HCT116 (cell line): ENCODE results near the gene ZNF524. TPM values are rescaled to one million over a fixed set of nuclear protein-coding genes. Genes with fewer than 3 reads are reported as not detected.
A peak's percentile ranks its signal among the peaks of the same experiment; 100 is the strongest.

Experiments used
- ATAC-seq: fragments of 200-7000 bp; cut with Tn5 transposase; 2 replicates; pipeline ENCODE4 v1.9.1; 2020; ENCODE audit warnings: mild to moderate bottlenecking, moderate library complexity
- BruUV-seq: library from RNA; stranded (reverse); fragments of 400-500 nt; replicated peaks from 2 replicates; lab custom pipeline; 2021; lab: Mats Ljungman, UMichigan
- CTCF ChIA-PET: fragments of 300-600 bp; sonication (Branson Sonifier 250); formaldehyde crosslinking; loops from one replicate; lab custom pipeline; 2021; ENCODE audit warnings: antibody characterized with exemption; lab: Charles Lee
- POLR2A ChIA-PET: fragments of 300-600, 350-600 bp; sonication (Branson Sonifier 250); formaldehyde crosslinking; loops from one replicate; lab custom pipeline; 2021; ENCODE audit warnings: antibody characterized with exemption; lab: Charles Lee
- RAD21 ChIA-PET, 2 experiments: fragments of 300-600 bp; sonication (Branson Sonifier 250); formaldehyde crosslinking; loops; one replicate each; lab custom pipeline; 2023; ENCODE audit warnings: low total read pairs in 2 of 2; ENCODE audit not compliant: uncharacterized antibody in 2 of 2, unreplicated experiment in 2 of 2, low non-redundant PET in 1 of 2; lab: Charles Lee
- DNase-seq: peaks from one replicate; pipeline ENCODE4 v3.0.0-alpha.2; 2010; ENCODE audit warnings: low read depth, low spot score
- H2AFZ ChIP-seq: fragments of 200-600 bp; shearing (Covaris generic), sonication (generic); 2 replicates; pipeline ENCODE4 v1.6.1; 2017; ENCODE audit warnings: low read depth, mixed run types, mixed read lengths, antibody characterized with exemption, low read length; ENCODE audit not compliant: poor library complexity, severe bottlenecking
- H3K27ac ChIP-seq: 2 replicates; pipeline ENCODE4 v1.5.1; 2012; ENCODE audit warnings: low read depth, low read length
- H3K27me3 ChIP-seq: fragments of 200-600 bp; sonication (generic); 2 replicates; pipeline ENCODE4 v1.6.1; 2016; ENCODE audit warnings: mixed run types, low read length, mixed read lengths; ENCODE audit not compliant: insufficient read depth
- H3K36me3 ChIP-seq, 2 experiments: fragments of 200-500 bp in 1 of 2; fragments of 200-600 bp in 1 of 2; sonication (Bioruptor generic) in 1 of 2; sonication (generic) in 1 of 2; 2 replicates each; pipeline versions ENCODE4 v1.5.1 to v1.6.1; 2014 to 2016; ENCODE audit warnings: low read length in 2 of 2, inconsistent platforms in 1 of 2, mixed read lengths in 1 of 2, mixed run types in 1 of 2; ENCODE audit not compliant: insufficient read depth in 2 of 2, control insufficient read depth in 1 of 2
- H3K4me1 ChIP-seq, 2 experiments: fragments of 200-600 bp in 1 of 2; sonication (generic) in 1 of 2; 2 replicates each; pipeline versions ENCODE4 v1.5.1 to v1.6.1; 2012 to 2017; ENCODE audit warnings: low read length in 2 of 2, inconsistent platforms in 1 of 2, mild to moderate bottlenecking in 1 of 2, mixed read lengths in 1 of 2, mixed run types in 1 of 2, moderate library complexity in 1 of 2; ENCODE audit not compliant: insufficient read depth in 2 of 2, control insufficient read depth in 1 of 2
- H3K4me2 ChIP-seq: fragments of 200-600 bp; sonication (generic); 2 replicates; pipeline ENCODE4 v1.6.1; 2017; ENCODE audit warnings: mixed run types, low read length, mixed read lengths
- H3K4me3 ChIP-seq, 2 experiments: fragments of 200-600 bp in 1 of 2; sonication (generic) in 1 of 2; replicated peaks in 1 of 2; 2 replicates each; pipeline ENCODE4 v1.5.1; 2011 to 2016; ENCODE audit warnings: low read length in 2 of 2, control low read depth in 1 of 2, low read depth in 1 of 2, mild to moderate bottlenecking in 1 of 2, mixed read lengths in 1 of 2, mixed run types in 1 of 2
- H3K79me2 ChIP-seq: fragments of 200-600 bp; sonication (generic); 2 replicates; pipeline ENCODE4 v1.6.1; 2017; ENCODE audit warnings: mild to moderate bottlenecking, mixed run types, low read length, moderate library complexity, mixed read lengths; ENCODE audit not compliant: insufficient read depth
- H3K9ac ChIP-seq: fragments of 200-600 bp; sonication (generic); 2 replicates; pipeline ENCODE4 v1.6.1; 2016; ENCODE audit warnings: low read length, mixed read lengths
- H3K9me2 ChIP-seq: fragments of 200-600 bp; sonication (generic), shearing (Covaris generic); 2 replicates; pipeline ENCODE4 v1.6.1; 2017; ENCODE audit warnings: mixed run types, mild to moderate bottlenecking, moderate library complexity; ENCODE audit not compliant: insufficient read depth
- H3K9me3 ChIP-seq, 2 experiments: fragments of 200-500 bp in 1 of 2; fragments of 200-600 bp in 1 of 2; sonication (Bioruptor generic) in 1 of 2; sonication (generic) in 1 of 2; 2 replicates each; pipeline ENCODE4 v1.6.1; 2014 to 2017; ENCODE audit warnings: low read length in 2 of 2, mixed read lengths in 2 of 2, inconsistent platforms in 1 of 2, low read depth in 1 of 2, mild to moderate bottlenecking in 1 of 2, mixed run types in 1 of 2, moderate library complexity in 1 of 2; ENCODE audit not compliant: control insufficient read depth in 1 of 2, insufficient read depth in 1 of 2
- H4K20me1 ChIP-seq: fragments of 200-600 bp; sonication (generic), shearing (Covaris generic); 2 replicates; pipeline ENCODE4 v1.6.1; 2017; ENCODE audit warnings: mixed run types, mild to moderate bottlenecking, moderate library complexity; ENCODE audit not compliant: insufficient read depth
- ATF3 ChIP-seq: IDR thresholded peaks from 2 replicates; pipeline ENCODE4 v1.6.1; 2012
- CBX3 ChIP-seq: IDR thresholded peaks from 2 replicates; pipeline ENCODE4 v1.6.1; 2012; ENCODE audit warnings: low read depth
- EGR1 ChIP-seq: IDR thresholded peaks from 2 replicates; pipeline ENCODE4 v1.6.1; 2012; ENCODE audit warnings: low read depth
- ELF1 ChIP-seq: IDR thresholded peaks from 2 replicates; pipeline ENCODE4 v1.6.1; 2012; ENCODE audit warnings: low read depth, borderline replicate concordance
- EZH2 ChIP-seq: fragments of 200-600 bp; sonication (generic); IDR thresholded peaks from 2 replicates; pipeline ENCODE4 v1.6.1; 2017; ENCODE audit warnings: antibody characterized with exemption, mixed run types
- FOSL1 ChIP-seq: IDR thresholded peaks from 2 replicates; pipeline ENCODE4 v1.6.1; 2012; ENCODE audit warnings: low read depth
- JUND ChIP-seq: IDR thresholded peaks from 2 replicates; pipeline ENCODE4 v1.6.1; 2012
- POLR2A ChIP-seq: IDR thresholded peaks from 2 replicates; pipeline ENCODE4 v1.7.0; 2011; ENCODE audit warnings: borderline replicate concordance; ENCODE audit not compliant: insufficient read depth, insufficient read length; ENCODE audit errors: extremely low read depth
- POLR2AphosphoS5 ChIP-seq: IDR thresholded peaks from 2 replicates; pipeline ENCODE4 v1.6.1; 2011; ENCODE audit warnings: mild to moderate bottlenecking, low read depth, low read length, moderate library complexity
- RAD21 ChIP-seq: IDR thresholded peaks from 2 replicates; pipeline ENCODE4 v1.6.1; 2012; ENCODE audit warnings: low read depth, mild to moderate bottlenecking
- SIN3A ChIP-seq: IDR thresholded peaks from 2 replicates; pipeline ENCODE4 v1.6.1; 2012; ENCODE audit warnings: low read depth
- SP1 ChIP-seq: IDR thresholded peaks from 2 replicates; pipeline ENCODE4 v1.6.1; 2012; ENCODE audit warnings: low read depth
- YY1 ChIP-seq: IDR thresholded peaks from 2 replicates; pipeline ENCODE4 v1.6.1; 2011; ENCODE audit warnings: low read length, low read depth, moderate library complexity, mild to moderate bottlenecking; ENCODE audit not compliant: insufficient replicate concordance; ENCODE audit errors: extremely low read depth
- ZBTB33 ChIP-seq: IDR thresholded peaks from 2 replicates; pipeline ENCODE4 v1.6.1; 2011; ENCODE audit warnings: mild to moderate bottlenecking, low read length, moderate library complexity; ENCODE audit not compliant: insufficient replicate concordance; ENCODE audit errors: extremely low read depth
- ZNF274 ChIP-seq: fragments of 200-500 bp; sonication (Bioruptor generic); IDR thresholded peaks from 2 replicates; pipeline ENCODE4 v1.6.1; 2014; ENCODE audit warnings: mild to moderate bottlenecking, low read depth, low read length, inconsistent platforms
- intact Hi-C: fragments of 100-400 bp; cut with micrococcal nuclease; formaldehyde crosslinking; loops from 2 replicates; pipeline ENCODE4 v1.10.0; 2022
- total RNA-seq: library from RNA; stranded (reverse); gene quantifications from one replicate; pipeline ENCODE4 v1.2.1, GENCODE V29; 2021; ENCODE audit not compliant: unreplicated experiment
- TF ChIP-seq, protein P1 (sequence below), 3 experiments: fragments of 200-600 bp in 1 of 3; sonication (generic) in 1 of 3; IDR thresholded peaks in 2 of 3; conservative IDR thresholded peaks in 1 of 3; 2 replicates each; pipeline ENCODE4 v1.5.1; 2012 to 2017; ENCODE audit warnings: low read depth in 2 of 3, low read length in 2 of 3, antibody characterized with exemption in 1 of 3, borderline replicate concordance in 1 of 3, control low read depth in 1 of 3, mild to moderate bottlenecking in 1 of 3, mixed read lengths in 1 of 3, mixed run types in 1 of 3, moderate library complexity in 1 of 3; ENCODE audit not compliant: insufficient read depth in 1 of 3
- TF ChIP-seq, protein P2 (sequence below): IDR thresholded peaks from 2 replicates; pipeline ENCODE4 v1.6.1; 2012; ENCODE audit warnings: low read depth

The ZNF524 gene
- total RNA-seq, 1 experiment from 2014 or later, result 17.2 TPM

DNA sequence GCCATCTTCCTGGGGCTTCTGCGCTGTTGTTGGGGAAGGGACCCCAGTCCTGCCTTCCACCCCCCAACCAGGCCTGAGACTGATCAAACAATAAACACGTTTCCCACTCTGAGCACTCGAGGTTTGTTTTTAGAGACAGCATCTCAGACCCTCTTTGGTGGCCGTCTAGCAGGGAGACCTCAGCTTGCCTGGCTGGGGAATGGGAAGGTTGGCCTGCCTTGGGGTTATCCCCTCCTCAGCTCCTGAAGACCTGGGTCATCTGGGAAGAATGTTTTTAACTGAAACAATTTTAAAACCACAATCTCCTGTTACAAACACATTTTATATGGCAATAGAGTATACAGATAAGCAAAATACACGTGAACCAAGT lies 45.4 kb downstream of the ZNF524 start:
- Histone ChIP-seq H3K36me3 (peaks cover 10 to 12% of the 10 kb centered on the region in 2 experiments; a peak in 3 of 4 replicates), H3K79me2 (peaks cover 45% of the 10 kb centered on the region), H3K27ac (0 out of 2 replicates have a peak overlapping the region, but pooled peaks have one; percentile 13), H3K4me2 (peak overlapping the region; percentile 75; the same call in 1 of the 2 replicates), H3K4me3 (no peak overlapping the region), H3K27me3 (no peaks in the 10 kb centered on the region), H3K9ac (0 out of 2 replicates have a peak overlapping the region, but pooled peaks have one; percentile 99), H3K9me3 (no peaks in the 10 kb centered on the region), H4K20me1 (no peaks in the 10 kb centered on the region), H3K4me1 (peaks cover 6 to 29% of the 10 kb centered on the region in 2 experiments; a peak in 3 of 4 replicates), H2AFZ (no peak overlapping the region), H3K9me2 (no peaks in the 10 kb centered on the region)
- TF ChIP-seq SP1 (no peak), POLR2AphosphoS5 (no peak), ZBTB33 (no peak), ELF1 (no peak), EZH2 (no peak), YY1 (no peak), CBX3 (no peak), SIN3A (no peak), POLR2A (no peak), RAD21 (no peak), FOSL1 (no peak), ZNF274 (no peak), EGR1 (no peak), JUND (no peak), ATF3 (no peak)
- TF ChIP-seq, protein P1, sequence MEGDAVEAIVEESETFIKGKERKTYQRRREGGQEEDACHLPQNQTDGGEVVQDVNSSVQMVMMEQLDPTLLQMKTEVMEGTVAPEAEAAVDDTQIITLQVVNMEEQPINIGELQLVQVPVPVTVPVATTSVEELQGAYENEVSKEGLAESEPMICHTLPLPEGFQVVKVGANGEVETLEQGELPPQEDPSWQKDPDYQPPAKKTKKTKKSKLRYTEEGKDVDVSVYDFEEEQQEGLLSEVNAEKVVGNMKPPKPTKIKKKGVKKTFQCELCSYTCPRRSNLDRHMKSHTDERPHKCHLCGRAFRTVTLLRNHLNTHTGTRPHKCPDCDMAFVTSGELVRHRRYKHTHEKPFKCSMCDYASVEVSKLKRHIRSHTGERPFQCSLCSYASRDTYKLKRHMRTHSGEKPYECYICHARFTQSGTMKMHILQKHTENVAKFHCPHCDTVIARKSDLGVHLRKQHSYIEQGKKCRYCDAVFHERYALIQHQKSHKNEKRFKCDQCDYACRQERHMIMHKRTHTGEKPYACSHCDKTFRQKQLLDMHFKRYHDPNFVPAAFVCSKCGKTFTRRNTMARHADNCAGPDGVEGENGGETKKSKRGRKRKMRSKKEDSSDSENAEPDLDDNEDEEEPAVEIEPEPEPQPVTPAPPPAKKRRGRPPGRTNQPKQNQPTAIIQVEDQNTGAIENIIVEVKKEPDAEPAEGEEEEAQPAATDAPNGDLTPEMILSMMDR (IDR thresholded peaks at IDR 0.05 in 2 of 3, conservative IDR thresholded peaks at IDR 0.05 in 1 of 3; ENCODE audit: borderline replicate concordance in 1 of 3, insufficient read depth in 1 of 3, low read depth in 2 of 3, low read length in 2 of 3), result no peak
- TF ChIP-seq, protein P2, sequence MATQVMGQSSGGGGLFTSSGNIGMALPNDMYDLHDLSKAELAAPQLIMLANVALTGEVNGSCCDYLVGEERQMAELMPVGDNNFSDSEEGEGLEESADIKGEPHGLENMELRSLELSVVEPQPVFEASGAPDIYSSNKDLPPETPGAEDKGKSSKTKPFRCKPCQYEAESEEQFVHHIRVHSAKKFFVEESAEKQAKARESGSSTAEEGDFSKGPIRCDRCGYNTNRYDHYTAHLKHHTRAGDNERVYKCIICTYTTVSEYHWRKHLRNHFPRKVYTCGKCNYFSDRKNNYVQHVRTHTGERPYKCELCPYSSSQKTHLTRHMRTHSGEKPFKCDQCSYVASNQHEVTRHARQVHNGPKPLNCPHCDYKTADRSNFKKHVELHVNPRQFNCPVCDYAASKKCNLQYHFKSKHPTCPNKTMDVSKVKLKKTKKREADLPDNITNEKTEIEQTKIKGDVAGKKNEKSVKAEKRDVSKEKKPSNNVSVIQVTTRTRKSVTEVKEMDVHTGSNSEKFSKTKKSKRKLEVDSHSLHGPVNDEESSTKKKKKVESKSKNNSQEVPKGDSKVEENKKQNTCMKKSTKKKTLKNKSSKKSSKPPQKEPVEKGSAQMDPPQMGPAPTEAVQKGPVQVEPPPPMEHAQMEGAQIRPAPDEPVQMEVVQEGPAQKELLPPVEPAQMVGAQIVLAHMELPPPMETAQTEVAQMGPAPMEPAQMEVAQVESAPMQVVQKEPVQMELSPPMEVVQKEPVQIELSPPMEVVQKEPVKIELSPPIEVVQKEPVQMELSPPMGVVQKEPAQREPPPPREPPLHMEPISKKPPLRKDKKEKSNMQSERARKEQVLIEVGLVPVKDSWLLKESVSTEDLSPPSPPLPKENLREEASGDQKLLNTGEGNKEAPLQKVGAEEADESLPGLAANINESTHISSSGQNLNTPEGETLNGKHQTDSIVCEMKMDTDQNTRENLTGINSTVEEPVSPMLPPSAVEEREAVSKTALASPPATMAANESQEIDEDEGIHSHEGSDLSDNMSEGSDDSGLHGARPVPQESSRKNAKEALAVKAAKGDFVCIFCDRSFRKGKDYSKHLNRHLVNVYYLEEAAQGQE, result no peak
- BruUV-seq, result no TSS peak
- ChIA-PET RAD21 (no interaction called here), CTCF (interaction anchor here (0.6 kb wide), 1 partner anchor 8 kb away, joined by 3 read pairs; no protein-coding TSS in a partner anchor), POLR2A (interaction anchor here (1.4 kb wide), 1 partner anchor 9 kb away, joined by 3 read pairs; the partner anchor contains the start of gene U2AF2)
- intact Hi-C loops, result no loop called here
- DNase-seq (no peak), ATAC-seq (no peak)
